PFSK-1 (cell line): ENCODE measurements around the gene WASL.

Experiments
- FOXP2 ChIP-seq: optimal IDR thresholded peaks from 2 replicates; pipeline ENCODE3; 2011; ENCODE audit warnings: borderline replicate concordance, control low read depth, inconsistent platforms; ENCODE audit not compliant: insufficient read depth; ENCODE audit errors: extremely low read length, extremely low read depth
- POLR2AphosphoS5 ChIP-seq: IDR thresholded peaks from 2 replicates; pipeline ENCODE4 v1.6.1; 2012; ENCODE audit warnings: low read depth, mild to moderate bottlenecking, control low read depth, low read length, moderate library complexity
- REST ChIP-seq, 2 experiments: IDR thresholded peaks; 2 replicates each; pipeline versions ENCODE4 v1.6.1 to v1.8.0; 2011 to 2012; ENCODE audit warnings: low read depth in 2 of 2, low read length in 2 of 2, control low read depth in 1 of 2, inconsistent platforms in 1 of 2, mild to moderate bottlenecking in 1 of 2, moderate library complexity in 1 of 2; ENCODE audit not compliant: insufficient read depth in 1 of 2
- SIN3A ChIP-seq: IDR thresholded peaks from 2 replicates; pipeline ENCODE4 v1.6.1; 2012; ENCODE audit warnings: mild to moderate bottlenecking, low read length, moderate library complexity, borderline replicate concordance; ENCODE audit not compliant: insufficient read depth
- TAF1 ChIP-seq: IDR thresholded peaks from 2 replicates; pipeline ENCODE4 v1.6.1; 2012; ENCODE audit warnings: low read length, control low read depth, borderline replicate concordance; ENCODE audit not compliant: insufficient read depth

Gene WASL

DNA sequence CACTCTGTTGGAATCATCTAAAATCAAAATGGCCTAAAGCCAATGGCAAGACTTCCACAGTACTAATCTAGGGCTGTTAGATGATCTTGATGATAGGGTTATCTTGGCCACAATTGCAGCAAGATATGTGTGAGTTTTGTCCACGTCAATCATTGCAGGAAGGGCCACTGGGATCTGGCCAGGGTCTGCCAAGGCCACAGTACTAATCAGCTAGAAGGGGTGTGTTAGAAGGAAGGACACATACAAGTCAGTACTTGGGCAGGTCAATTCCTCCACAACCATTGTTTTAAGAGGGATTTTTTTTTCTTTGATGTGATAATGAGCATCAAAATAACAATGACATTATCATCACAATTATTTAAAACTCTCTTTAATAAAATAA, 91.5 kb downstream of the WASL start:
- TF ChIP-seq SIN3A (no peak), TAF1 (no peak), REST (IDR thresholded peaks at IDR 0.05; ENCODE audit: insufficient read depth in 1 of 2, low read depth in 2 of 2, low read length in 2 of 2) (no peak), FOXP2 (no peak), POLR2AphosphoS5 (no peak)

GRCh38 chr7:123656544-123657303, 92.1 kb downstream of the WASL start:
- TF ChIP-seq TAF1 (no peak), FOXP2 (no peak), POLR2AphosphoS5 (no peak), SIN3A (no peak)

DNA sequence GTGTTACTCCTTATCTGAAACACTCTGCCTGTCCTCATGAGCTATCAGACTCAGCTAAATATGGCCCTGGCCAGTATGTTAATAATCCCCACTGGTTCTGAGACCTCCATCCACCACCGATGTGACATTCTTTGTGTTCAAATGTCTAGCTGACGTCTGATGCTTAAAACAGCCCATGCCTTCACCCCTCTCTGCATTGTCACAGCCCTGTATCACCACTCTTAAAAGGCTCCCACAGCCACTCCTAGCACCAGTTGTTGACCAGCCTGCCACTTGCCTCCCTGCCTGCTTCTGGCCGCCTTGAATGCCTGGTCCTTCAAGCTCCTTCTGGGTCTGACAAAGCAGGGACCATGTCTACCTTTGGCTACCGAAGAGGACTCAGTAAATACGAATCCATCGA, 93.2 kb downstream of the WASL start, which contains the start of gene LMOD2:
Gene LMOD2 (plus strand): TSS at position 253 of the 400 bp plus-strand sequence. CDS start 98 bp downstream, at position 351.
- no peak for TF ChIP-seq TAF1
- no peak for TF ChIP-seq SIN3A
- TF ChIP-seq POLR2AphosphoS5 = no peak
- no peak for TF ChIP-seq REST (IDR thresholded peaks at IDR 0.05; ENCODE audit: insufficient read depth in 1 of 2, low read depth in 2 of 2, low read length in 2 of 2)
- TF ChIP-seq FOXP2 = no peak

GRCh38 chr7:123653162-123653561, 95.6 kb downstream of the WASL start:
- TF ChIP-seq POLR2AphosphoS5 (no peak), REST (IDR thresholded peaks at IDR 0.05; ENCODE audit: insufficient read depth in 1 of 2, low read depth in 2 of 2, low read length in 2 of 2) (no peak), SIN3A (no peak), FOXP2 (no peak), TAF1 (no peak)

DNA sequence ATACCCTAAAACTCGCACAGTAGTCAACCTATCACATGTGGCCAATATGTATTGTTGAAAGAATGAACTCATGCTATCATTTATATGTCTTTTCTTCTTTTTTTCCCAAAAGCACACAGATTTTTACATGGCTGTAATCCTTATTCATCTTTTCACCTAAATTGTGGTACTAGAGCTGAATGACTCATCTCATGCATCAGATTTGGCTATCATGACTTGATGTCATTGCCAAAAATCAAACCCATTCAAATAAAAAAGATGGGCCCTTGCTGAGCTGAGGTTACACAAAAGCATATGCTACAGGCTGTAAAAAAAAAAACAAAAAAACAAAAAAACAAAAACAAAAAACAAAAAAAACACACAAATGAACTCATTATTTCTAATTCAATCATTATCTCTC, 96.4 kb downstream of the WASL start:
- no peak for TF ChIP-seq TAF1
- TF ChIP-seq REST (IDR thresholded peaks at IDR 0.05; ENCODE audit: insufficient read depth in 1 of 2, low read depth in 2 of 2, low read length in 2 of 2) = no peak
- TF ChIP-seq SIN3A = no peak
- no peak for TF ChIP-seq POLR2AphosphoS5
- no peak for TF ChIP-seq FOXP2
